HEK293T (cell line): ENCODE measurements around the gene CLEC20A.
"Not testable (repeated sequence)": the region's sequence is repeated elsewhere in the genome, so short reads cannot be mapped to it uniquely, and the experiment has no call there.

Experiments
- CTCF ChIA-PET: fragments of 350-600 bp; formaldehyde crosslinking; extraction: SDS; loops from one replicate; lab custom pipeline; 2021; ENCODE audit warnings: antibody characterized with exemption, inconsistent platforms; lab: Yijun Ruan, JAX
- POLR2A ChIA-PET: fragments of 350-600 bp; formaldehyde crosslinking; extraction: SDS; loops from one replicate; lab custom pipeline; 2020; ENCODE audit warnings: antibody characterized with exemption, inconsistent platforms; lab: Yijun Ruan, JAX
- DNase-seq: peaks from one replicate; pipeline ENCODE4 v3.0.0; 2012; ENCODE audit warnings: mixed read lengths; ENCODE audit errors: extremely low spot score
- ARNT ChIP-seq: fragments of 450-650 bp; IDR thresholded peaks from 2 replicates; pipeline ENCODE4 v1.6.1; 2017; ENCODE audit warnings: mild to moderate bottlenecking
- BHLHE40 ChIP-seq: fragments of 450-650 bp; IDR thresholded peaks from 2 replicates; pipeline ENCODE4 v1.6.1; 2016; ENCODE audit warnings: mild to moderate bottlenecking, moderate library complexity, borderline replicate concordance
- CTBP1 ChIP-seq: fragments of 450-650 bp; IDR thresholded peaks from 2 replicates; pipeline ENCODE4 v1.6.1; 2016; ENCODE audit warnings: borderline replicate concordance
- ELF4 ChIP-seq: fragments of 450-650 bp; IDR thresholded peaks from 2 replicates; pipeline ENCODE4 v1.6.1; 2017; ENCODE audit warnings: antibody characterized with exemption
- FOXA1 ChIP-seq: fragments of 450-650 bp; IDR thresholded peaks from 2 replicates; pipeline ENCODE4 v1.6.1; 2016; ENCODE audit warnings: mild to moderate bottlenecking
- FOXK2 ChIP-seq: fragments of 450-650 bp; IDR thresholded peaks from 2 replicates; pipeline ENCODE4 v1.6.1; 2016; ENCODE audit warnings: mild to moderate bottlenecking
- FOXM1 ChIP-seq: fragments of 450-650 bp; IDR thresholded peaks from 2 replicates; pipeline ENCODE4 v1.6.1; 2017; ENCODE audit warnings: mild to moderate bottlenecking, borderline replicate concordance
- HDGF ChIP-seq: fragments of 450-650 bp; IDR thresholded peaks from 2 replicates; pipeline ENCODE4 v1.6.1; 2017; ENCODE audit warnings: antibody characterized with exemption, borderline replicate concordance
- L3MBTL2 ChIP-seq: fragments of 450-650 bp; conservative IDR thresholded peaks from 2 replicates; pipeline ENCODE4 v1.6.1; 2016; ENCODE audit warnings: mild to moderate bottlenecking
- LEF1 ChIP-seq: fragments of 450-650 bp; IDR thresholded peaks from 2 replicates; pipeline ENCODE4 v1.6.1; 2017; ENCODE audit warnings: mild to moderate bottlenecking, borderline replicate concordance
- NFRKB ChIP-seq: fragments of 450-650 bp; IDR thresholded peaks from 2 replicates; pipeline ENCODE4 v1.6.1; 2016; ENCODE audit warnings: mild to moderate bottlenecking, moderate library complexity
- SP1 ChIP-seq: fragments of 450-650 bp; IDR thresholded peaks from 2 replicates; pipeline ENCODE4 v1.6.1; 2017
- SUZ12 ChIP-seq: fragments of 450-650 bp; IDR thresholded peaks from 2 replicates; pipeline ENCODE4 v1.6.1; 2016; ENCODE audit warnings: mild to moderate bottlenecking
- TARDBP ChIP-seq: fragments of 450-650 bp; IDR thresholded peaks from 2 replicates; pipeline ENCODE4 v1.6.1; 2016
- ZNF384 ChIP-seq: fragments of 450-650 bp; IDR thresholded peaks from 2 replicates; pipeline ENCODE4 v1.6.1; 2016
- TF ChIP-seq, protein P1 (sequence below): fragments of 450-650 bp; IDR thresholded peaks from 2 replicates; pipeline ENCODE4 v1.6.1; 2016

Gene CLEC20A

GRCh38 chr1:178509414-178510007, 12.7 kb upstream of the CLEC20A start:
- no peak for TF ChIP-seq SUZ12
- no peak for TF ChIP-seq TARDBP
- TF ChIP-seq L3MBTL2: no peak
- no peak for DNase-seq
- CTCF ChIA-PET: interaction anchor here (0.5 to 1.1 kb wide), 2 partner anchors 209 to 292 kb away, joined by 3 read pairs; no protein-coding TSS in a partner anchor
- POLR2A ChIA-PET: no interaction called here

- ChIA-PET CTCF (no interaction called here), POLR2A (no interaction called here)
- TF ChIP-seq ARNT (no peak), FOXA1 (no peak), LEF1 (no peak), ELF4 (no peak), FOXK2 (no peak), BHLHE40 (no peak), FOXM1 (no peak), TARDBP (no peak), HDGF (no peak), SUZ12 (no peak), CTBP1 (no peak), ZNF384 (no peak), SP1 (no peak), L3MBTL2 (no peak), NFRKB (no peak)
- TF ChIP-seq, protein P1, sequence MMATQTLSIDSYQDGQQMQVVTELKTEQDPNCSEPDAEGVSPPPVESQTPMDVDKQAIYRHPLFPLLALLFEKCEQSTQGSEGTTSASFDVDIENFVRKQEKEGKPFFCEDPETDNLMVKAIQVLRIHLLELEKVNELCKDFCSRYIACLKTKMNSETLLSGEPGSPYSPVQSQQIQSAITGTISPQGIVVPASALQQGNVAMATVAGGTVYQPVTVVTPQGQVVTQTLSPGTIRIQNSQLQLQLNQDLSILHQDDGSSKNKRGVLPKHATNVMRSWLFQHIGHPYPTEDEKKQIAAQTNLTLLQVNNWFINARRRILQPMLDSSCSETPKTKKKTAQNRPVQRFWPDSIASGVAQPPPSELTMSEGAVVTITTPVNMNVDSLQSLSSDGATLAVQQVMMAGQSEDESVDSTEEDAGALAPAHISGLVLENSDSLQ: no peak
- DNase-seq: no peak
Measured at GRCh38 chr1:178506669-178507068, 9.9 kb upstream of the CLEC20A start.

DNA sequence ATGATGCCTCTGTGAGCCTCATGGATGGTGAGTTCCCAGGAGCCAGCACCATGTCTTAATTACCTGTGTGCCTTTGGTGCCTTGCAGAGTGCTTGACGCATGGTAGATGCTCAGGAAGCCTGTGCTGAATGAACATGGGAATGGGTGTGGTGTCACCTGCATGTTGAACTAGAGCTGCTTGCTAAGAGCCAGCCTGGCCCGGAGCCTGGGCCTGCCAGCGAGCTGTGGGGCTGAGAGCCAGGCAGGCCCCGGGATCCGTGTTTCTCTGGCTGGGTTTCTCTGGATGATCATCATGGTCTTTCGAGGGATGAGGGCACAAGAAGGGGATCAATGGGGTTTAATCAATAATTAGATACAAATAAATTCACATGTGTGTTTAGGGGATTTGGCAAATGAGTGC, 9.4 kb upstream of the CLEC20A start:
- POLR2A ChIA-PET: no interaction called here
- CTCF ChIA-PET: interaction anchor here (0.6 kb wide), 2 partner anchors 31 to 209 kb away, joined by 3 to 4 read pairs; no protein-coding TSS in a partner anchor
- DNase-seq: no peak
- TF ChIP-seq SP1 (no peak), BHLHE40 (no peak), ZNF384 (no peak), LEF1 (no peak), FOXM1 (no peak), SUZ12 (no peak), FOXK2 (no peak), NFRKB (no peak), HDGF (no peak), TARDBP (no peak)
- TF ChIP-seq, protein P1: no peak

DNA sequence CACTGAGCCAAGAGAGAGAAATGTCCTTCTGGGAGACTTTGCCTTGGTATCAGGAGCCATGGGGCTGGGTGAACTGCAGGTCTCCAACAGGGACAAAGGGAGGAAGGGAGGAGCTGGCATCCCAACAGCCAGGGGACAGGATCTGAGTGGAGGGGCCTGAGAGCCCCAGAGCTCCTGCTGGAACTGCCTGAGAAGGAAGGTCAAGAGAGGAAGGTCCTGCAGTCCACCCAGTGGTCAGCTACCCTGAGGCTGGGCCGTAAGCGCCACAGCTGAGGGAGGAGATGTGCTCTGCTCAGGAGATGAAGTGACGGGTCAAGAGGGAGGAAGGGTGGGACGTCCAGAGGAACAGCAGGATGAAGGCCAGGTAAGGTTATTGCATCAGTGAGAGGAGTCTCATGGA, 7.5 kb upstream of the CLEC20A start:
- no peak for TF ChIP-seq NFRKB
- no peak for TF ChIP-seq FOXA1
- no peak for TF ChIP-seq FOXM1
- no peak for TF ChIP-seq SUZ12
- no peak for TF ChIP-seq LEF1
- TF ChIP-seq ARNT: no peak
- no peak for TF ChIP-seq FOXK2
- TF ChIP-seq CTBP1: no peak
- no peak for TF ChIP-seq ZNF384
- no peak for TF ChIP-seq SP1
- no peak for TF ChIP-seq HDGF
- no peak for TF ChIP-seq L3MBTL2
- TF ChIP-seq ELF4: no peak
- TF ChIP-seq, protein P1: no peak
- POLR2A ChIA-PET: no interaction called here
- CTCF ChIA-PET: interaction anchor here (0.6 kb wide), 1 partner anchor 200 kb away, joined by 3 read pairs; no protein-coding TSS in a partner anchor
- DNase-seq: no peak

- ChIA-PET POLR2A (no interaction called here), CTCF (interaction anchor here (0.6 kb wide), 2 partner anchors 193 to 199 kb away, joined by 3 read pairs; no protein-coding TSS in a partner anchor)
- no peak for TF ChIP-seq TARDBP
- TF ChIP-seq HDGF: no peak
- no peak for TF ChIP-seq FOXK2
- no peak for TF ChIP-seq LEF1
- TF ChIP-seq SUZ12: no peak
- TF ChIP-seq ARNT: no peak
- TF ChIP-seq SP1: no peak
- no peak for TF ChIP-seq CTBP1
- TF ChIP-seq FOXA1: no peak
- TF ChIP-seq ELF4: no peak
- TF ChIP-seq BHLHE40: no peak
- no peak for TF ChIP-seq FOXM1
- TF ChIP-seq L3MBTL2: no peak
- no peak for TF ChIP-seq ZNF384
- TF ChIP-seq, protein P1: no peak
- no peak for TF ChIP-seq NFRKB
- DNase-seq: no peak
Measured at GRCh38 chr1:178503849-178504248, 7.1 kb upstream of the CLEC20A start.

DNA sequence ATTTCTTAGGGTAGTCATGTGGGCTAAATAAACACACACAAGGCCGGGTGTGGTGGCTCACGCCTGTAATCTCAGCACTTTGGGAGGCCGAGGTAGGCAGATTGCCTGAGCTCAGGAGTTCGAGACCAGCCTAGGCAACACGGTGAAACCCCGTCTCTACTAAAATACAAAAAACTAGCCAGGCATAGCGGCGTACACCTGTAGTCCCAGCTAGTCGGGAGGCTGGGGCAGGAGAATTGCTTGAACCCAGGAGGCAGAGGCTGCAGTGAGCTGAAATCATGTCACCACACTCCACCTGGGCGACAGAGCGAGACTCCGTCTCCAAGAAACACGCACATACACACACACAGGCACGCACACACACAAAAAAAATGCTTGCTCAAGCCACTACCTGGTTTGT, 6.6 kb upstream of the CLEC20A start:
- CTCF ChIA-PET: interaction anchor here (0.6 kb wide), 2 partner anchors 193 to 261 kb away, joined by 3 read pairs; no protein-coding TSS in a partner anchor
- DNase-seq, POLR2A ChIA-PET: not testable (repeated sequence)
